ENCODE data around the gene TTBK2. TPM values are rescaled to one million over a fixed set of nuclear protein-coding genes. Genes with fewer than 3 reads are reported as not detected.

The TTBK2 gene
- total RNA-seq, 1 donor from 2014 or later, result 32.4 TPM

GRCh38 chr15:42750306-42750705 is 170.3 kb downstream of the TTBK2 start:
- Histone ChIP-seq H3K36me3 (no peaks in the 10 kb centered on the region), H3K4me2 (no peak overlapping the region), H2AFZ (replicated peaks) (no peak overlapping the region), H3K4me1 (no peaks in the 10 kb centered on the region), H3K4me3 (no peak overlapping the region), H3K9ac (no peak overlapping the region), H3K27me3 (no peaks in the 10 kb centered on the region), H4K20me1 (ENCODE audit: low read depth) (peaks cover 2% of the 10 kb centered on the region), H3K27ac (no peak overlapping the region), H3K79me2 (ENCODE audit: low read depth) (no peaks in the 10 kb centered on the region), H3K9me3 (ENCODE audit: low read depth) (no peaks in the 10 kb centered on the region), H3F3A (ENCODE audit: low read depth) (no peaks in the 10 kb centered on the region)
- Mint-ChIP-seq H3K4me1 (no peaks in the 10 kb centered on the region), H3K9me3 (peaks cover 11% of the 10 kb centered on the region), H3K4me3 (no peak overlapping the region), H3K27ac (no peak overlapping the region), H3K27me3 (ENCODE audit: insufficient read depth, low read depth) (peaks cover 2% of the 10 kb centered on the region), H3K36me3 (peaks cover 42% of the 10 kb centered on the region)
- no peak for DNase-seq (ENCODE audit: low spot score)
- TF ChIP-seq CTCF (IDR thresholded peaks at IDR 0.05) (no peak), EZH2 (IDR thresholded peaks at IDR 0.05) (no peak), EZH2phosphoT487 (IDR thresholded peaks at IDR 0.05) (no peak)

DNA sequence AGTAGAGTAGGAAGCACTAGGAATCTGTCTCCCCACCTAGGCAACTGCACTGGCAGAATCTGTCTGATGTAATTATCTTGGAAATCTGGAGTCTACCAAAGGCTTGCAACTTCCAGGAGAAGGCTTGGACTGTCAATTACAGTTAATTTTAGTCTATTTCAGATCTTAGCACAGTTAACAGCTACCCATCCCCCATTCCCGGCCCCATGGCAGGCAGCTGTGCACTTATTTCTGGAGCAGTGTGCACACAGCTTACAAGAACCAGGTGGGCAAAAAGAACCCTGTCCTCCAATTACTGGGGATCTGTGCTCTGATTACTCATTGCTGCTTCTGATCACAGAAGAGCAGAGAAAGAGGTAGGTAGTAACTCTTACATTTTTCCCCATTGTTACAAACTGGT is 171.3 kb downstream of the TTBK2 start:
- Histone ChIP-seq H3K4me3 (no peak overlapping the region), H3K4me2 (no peak overlapping the region), H4K20me1 (ENCODE audit: low read depth) (peaks cover 2% of the 10 kb centered on the region), H2AFZ (replicated peaks) (no peak overlapping the region), H3K27me3 (no peaks in the 10 kb centered on the region), H3K27ac (no peak overlapping the region), H3K36me3 (no peaks in the 10 kb centered on the region), H3K79me2 (ENCODE audit: low read depth) (no peaks in the 10 kb centered on the region), H3K9me3 (ENCODE audit: low read depth) (no peaks in the 10 kb centered on the region), H3K4me1 (no peaks in the 10 kb centered on the region), H3F3A (ENCODE audit: low read depth) (no peaks in the 10 kb centered on the region), H3K9ac (no peak overlapping the region)
- Mint-ChIP-seq H3K4me1 (no peaks in the 10 kb centered on the region), H3K36me3 (peaks cover 44% of the 10 kb centered on the region), H3K27me3 (ENCODE audit: insufficient read depth, low read depth) (peaks cover 2% of the 10 kb centered on the region), H3K4me3 (no peak overlapping the region), H3K9me3 (peaks cover 11% of the 10 kb centered on the region), H3K27ac (no peak overlapping the region)
- no peak for TF ChIP-seq EZH2phosphoT487 (IDR thresholded peaks at IDR 0.05)
- no peak for TF ChIP-seq EZH2 (IDR thresholded peaks at IDR 0.05)
- no peak for TF ChIP-seq CTCF (IDR thresholded peaks at IDR 0.05)
- no peak for DNase-seq (ENCODE audit: low spot score)

DNA sequence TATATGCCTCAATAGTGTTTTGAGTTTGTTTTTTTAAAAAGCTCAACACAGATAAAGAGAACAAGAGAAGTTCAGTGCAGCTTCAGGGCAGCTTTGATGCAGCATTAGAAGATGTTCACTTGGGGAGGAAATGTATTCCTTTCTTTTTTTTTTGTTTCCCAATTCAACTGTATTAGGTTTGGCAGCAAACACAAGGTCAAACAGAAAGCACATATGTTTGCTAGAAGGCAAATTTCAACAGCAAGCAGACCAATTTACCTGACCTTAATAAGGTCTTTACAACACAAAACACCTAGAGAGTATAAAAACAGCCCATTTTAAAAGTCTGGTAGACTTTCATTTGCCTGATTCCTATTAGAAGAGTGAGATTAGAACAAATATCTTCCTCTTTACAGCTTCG is 176.4 kb downstream of the TTBK2 start:
- no peak overlapping the region for H3K9ac ChIP-seq
- no peaks in the 10 kb centered on the region for H3K4me1 ChIP-seq
- no peak for DNase-seq (ENCODE audit: low spot score)
- H2AFZ ChIP-seq (replicated peaks), result no peak overlapping the region
- H3K4me3 ChIP-seq, result no peak overlapping the region
- no peak overlapping the region for H3K4me3 Mint-ChIP-seq
- H3K79me2 ChIP-seq (ENCODE audit: low read depth), result no peaks in the 10 kb centered on the region
- H3K27ac ChIP-seq, result no peak overlapping the region
- H3K27me3 ChIP-seq, result no peaks in the 10 kb centered on the region
- H3K9me3 Mint-ChIP-seq, result no peaks in the 10 kb centered on the region
- no peak overlapping the region for H3K27ac Mint-ChIP-seq
- H3K36me3 ChIP-seq, result no peaks in the 10 kb centered on the region
- H4K20me1 ChIP-seq (ENCODE audit: low read depth), result peaks cover 2% of the 10 kb centered on the region
- H3F3A ChIP-seq (ENCODE audit: low read depth), result no peaks in the 10 kb centered on the region
- H3K4me2 ChIP-seq, result no peak overlapping the region
- peaks cover 2% of the 10 kb centered on the region for H3K27me3 Mint-ChIP-seq (ENCODE audit: insufficient read depth, low read depth)
- no peak for TF ChIP-seq EZH2phosphoT487 (IDR thresholded peaks at IDR 0.05)
- no peak for TF ChIP-seq EZH2 (IDR thresholded peaks at IDR 0.05)
- no peak for TF ChIP-seq CTCF (IDR thresholded peaks at IDR 0.05)
- no peaks in the 10 kb centered on the region for H3K9me3 ChIP-seq (ENCODE audit: low read depth)
- H3K4me1 Mint-ChIP-seq, result no peaks in the 10 kb centered on the region
- H3K36me3 Mint-ChIP-seq, result peaks cover 7% of the 10 kb centered on the region

Data from neural progenitor cell (in vitro differentiated cells).